Central memory CD8-positive, alpha-beta T cell (primary cell): Measurements from ENCODE around the gene CHCHD4.

ENCODE experiments used
- ATAC-seq: fragments of 150-1000 bp; cut with Tn5 transposase; replicated peaks from 2 replicates; pipeline ENCODE4 v1.10.0; 2022; ENCODE audit warnings: mild to moderate bottlenecking, moderate FRiP score, moderate number of reproducible peaks; ENCODE audit not compliant: poor library complexity, severe bottlenecking; ENCODE audit errors: extremely low read depth
- DNase-seq, 2 donors: peaks; one replicate each; pipeline ENCODE4 v3.0.0; 2021; ENCODE audit warnings: low spot score in 2 of 2
- H3K27ac Mint-ChIP-seq: one replicate; pipeline ENCODE4 v1.8.0; 2022; ENCODE audit warnings: low read depth, mild to moderate bottlenecking, moderate library complexity, mixed read lengths
- H3K27me3 Mint-ChIP-seq: one replicate; pipeline ENCODE4 v1.8.0; 2022; ENCODE audit warnings: mixed read lengths
- H3K36me3 Mint-ChIP-seq: one replicate; pipeline ENCODE4 v1.8.0; 2022; ENCODE audit warnings: mild to moderate bottlenecking, moderate library complexity, mixed read lengths; ENCODE audit not compliant: insufficient read depth
- H3K4me1 Mint-ChIP-seq: one replicate; pipeline ENCODE4 v1.8.0; 2022; ENCODE audit warnings: mixed read lengths
- H3K4me3 Mint-ChIP-seq: one replicate; pipeline ENCODE4 v1.8.0; 2022; ENCODE audit warnings: mild to moderate bottlenecking, moderate library complexity, mixed read lengths
- H3K9me3 Mint-ChIP-seq: one replicate; pipeline ENCODE4 v1.8.0; 2022; ENCODE audit warnings: mixed read lengths

Gene CHCHD4

GRCh38 chr3:14156201-14156600, 31.5 kb upstream of the CHCHD4 start:
- Mint-ChIP-seq H3K27me3 (no peaks in the 10 kb centered on the region), H3K27ac (peak overlapping the region; percentile 23), H3K4me1 (no peaks in the 10 kb centered on the region), H3K9me3 (no peaks in the 10 kb centered on the region), H3K36me3 (peaks cover 62% of the 10 kb centered on the region), H3K4me3 (no peak overlapping the region)
- ATAC-seq, result no peak
- no peak for DNase-seq

DNA sequence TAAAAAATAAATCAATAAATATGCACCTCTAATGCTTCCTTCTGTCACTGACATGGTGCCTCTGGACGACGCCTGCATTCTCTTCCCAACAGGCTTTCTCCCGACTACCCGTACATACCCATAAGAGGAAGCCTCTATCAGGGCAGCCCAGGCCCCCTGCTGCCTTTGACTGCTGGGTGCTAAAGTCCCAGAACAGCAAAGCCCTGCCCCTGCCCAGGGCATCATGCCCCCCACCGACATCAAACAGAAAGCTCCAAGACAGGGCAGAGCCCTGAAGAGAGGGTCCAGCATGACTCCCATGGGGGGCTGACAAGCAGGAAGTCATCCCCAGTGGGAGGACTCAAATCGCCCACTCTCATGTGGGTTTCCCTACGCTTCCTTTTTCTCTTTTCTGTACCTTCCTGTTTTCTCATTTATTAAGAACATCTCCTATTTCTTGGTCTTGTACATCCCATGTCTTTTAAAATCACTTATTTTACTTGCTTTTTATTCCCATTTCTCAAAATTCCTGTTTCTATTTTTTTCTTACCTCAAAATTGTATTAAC, 30.3 kb upstream of the CHCHD4 start:
- DNase-seq, result no peak
- Mint-ChIP-seq H3K4me3 (no peak overlapping the region), H3K27me3 (no peaks in the 10 kb centered on the region), H3K9me3 (no peaks in the 10 kb centered on the region), H3K36me3 (peaks cover 55% of the 10 kb centered on the region), H3K4me1 (peaks cover 5% of the 10 kb centered on the region), H3K27ac (no peak overlapping the region)
- ATAC-seq, result no peak

DNA sequence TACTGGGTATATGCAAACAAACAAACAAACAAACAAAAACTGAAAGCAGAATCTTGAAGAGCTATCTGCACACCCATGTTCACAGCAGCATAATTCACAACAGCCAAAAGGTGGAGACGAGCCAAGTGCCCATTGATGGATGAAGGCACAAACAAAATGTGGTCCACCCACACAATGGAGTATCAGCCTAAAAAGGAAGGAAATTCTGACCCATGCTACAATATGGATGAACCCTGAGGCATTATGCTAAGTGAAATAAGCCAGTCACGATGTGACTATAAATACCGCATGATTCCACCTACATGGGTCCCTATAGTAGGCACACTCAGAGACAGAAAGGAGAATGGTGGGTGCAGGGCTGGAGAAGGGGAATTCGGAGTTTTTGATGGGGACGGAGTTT, 29.6 kb upstream of the CHCHD4 start:
- ATAC-seq (no peak), DNase-seq (no peak)
- Mint-ChIP-seq H3K9me3 (no peaks in the 10 kb centered on the region), H3K4me1 (peaks cover 5% of the 10 kb centered on the region), H3K27me3 (no peaks in the 10 kb centered on the region), H3K36me3 (peaks cover 50% of the 10 kb centered on the region), H3K4me3 (no peak overlapping the region), H3K27ac (no peak overlapping the region)

- H3K4me1 Mint-ChIP-seq, result peaks cover 5% of the 10 kb centered on the region
- DNase-seq (no peak), ATAC-seq (no peak)
- H3K27me3 Mint-ChIP-seq, result no peaks in the 10 kb centered on the region
- peaks cover 46% of the 10 kb centered on the region for H3K36me3 Mint-ChIP-seq
- no peaks in the 10 kb centered on the region for H3K9me3 Mint-ChIP-seq
- no peak overlapping the region for H3K27ac Mint-ChIP-seq
- no peak overlapping the region for H3K4me3 Mint-ChIP-seq
Observed at GRCh38 chr3:14153663-14154062, 29.0 kb upstream of the CHCHD4 start.

DNA sequence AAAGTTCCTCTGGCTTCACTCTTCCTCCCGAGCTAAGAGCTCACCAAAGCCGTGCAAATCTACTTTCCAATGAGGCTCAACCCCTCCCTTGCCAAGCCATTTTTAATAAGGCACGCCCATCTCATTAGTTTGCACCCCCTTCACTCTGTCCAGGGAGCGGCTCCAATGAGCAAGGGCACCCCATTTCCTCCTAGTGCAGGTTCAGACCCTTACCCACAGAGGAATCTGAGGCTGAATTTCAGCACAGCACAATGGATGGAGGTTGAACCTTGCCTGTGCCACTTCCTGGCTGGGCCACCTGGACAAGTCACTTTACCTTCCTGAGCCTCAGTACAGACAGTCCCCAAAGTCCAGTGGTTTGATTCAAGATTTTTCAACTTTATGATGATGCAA, 28.3 kb upstream of the CHCHD4 start:
- Mint-ChIP-seq H3K27me3 (no peaks in the 10 kb centered on the region), H3K36me3 (peaks cover 40% of the 10 kb centered on the region), H3K4me1 (peaks cover 5% of the 10 kb centered on the region), H3K9me3 (no peaks in the 10 kb centered on the region), H3K4me3 (no peak overlapping the region), H3K27ac (peak overlapping the region; percentile 44)
- ATAC-seq (no peak), DNase-seq (no peak)

- DNase-seq, result no peak
- Mint-ChIP-seq H3K27me3 (no peaks in the 10 kb centered on the region), H3K27ac (peak overlapping the region; percentile 44), H3K4me1 (peaks cover 6% of the 10 kb centered on the region), H3K36me3 (peaks cover 40% of the 10 kb centered on the region), H3K4me3 (no peak overlapping the region), H3K9me3 (no peaks in the 10 kb centered on the region)
- ATAC-seq, result no peak
Observed at GRCh38 chr3:14152233-14152962, 27.7 kb upstream of the CHCHD4 start.

DNA sequence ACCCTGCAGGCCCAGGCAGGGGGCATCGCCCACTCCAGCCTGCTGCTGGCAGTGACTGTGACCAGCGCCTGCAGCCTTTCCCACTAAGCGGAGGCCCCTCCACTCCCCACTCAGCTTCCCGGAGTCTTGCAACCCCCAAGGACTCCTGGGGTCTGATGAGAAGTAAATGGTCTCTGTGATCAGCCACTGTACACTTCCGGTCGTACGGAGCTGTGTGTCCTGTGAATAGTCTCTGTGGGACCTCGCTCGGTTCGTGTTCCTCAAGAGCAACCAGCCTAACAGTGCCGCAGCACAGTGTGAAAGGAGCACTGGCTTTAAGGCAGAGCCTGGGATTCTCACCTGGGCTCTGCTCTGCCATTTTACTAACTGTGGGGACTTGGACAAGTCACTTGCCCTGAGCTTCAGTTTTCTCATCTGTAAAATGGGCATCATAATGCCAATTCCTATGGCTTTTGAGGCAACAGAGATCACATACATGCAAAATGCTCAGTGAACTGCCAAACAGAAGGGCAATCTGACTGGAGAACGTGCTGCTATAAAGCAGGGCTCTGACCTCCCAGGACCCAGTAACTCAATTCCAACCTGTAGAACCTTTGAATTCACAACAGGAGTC, 26.9 kb upstream of the CHCHD4 start:
- no peak for DNase-seq
- Mint-ChIP-seq H3K27ac (peak overlapping the region; percentile 44), H3K4me1 (peaks cover 12% of the 10 kb centered on the region), H3K36me3 (peaks cover 42% of the 10 kb centered on the region), H3K27me3 (no peaks in the 10 kb centered on the region), H3K4me3 (no peak overlapping the region), H3K9me3 (no peaks in the 10 kb centered on the region)
- no peak for ATAC-seq

- peaks cover 21% of the 10 kb centered on the region for H3K4me1 Mint-ChIP-seq
- H3K4me3 Mint-ChIP-seq, result peak overlapping the region; percentile 19
- H3K36me3 Mint-ChIP-seq, result peaks cover 38% of the 10 kb centered on the region
- no peak for ATAC-seq
- no peaks in the 10 kb centered on the region for H3K27me3 Mint-ChIP-seq
- peak overlapping the region; percentile 68 for H3K27ac Mint-ChIP-seq
- no peaks in the 10 kb centered on the region for H3K9me3 Mint-ChIP-seq
- DNase-seq, result no peak
Observed at GRCh38 chr3:14150491-14151230, 26.0 kb upstream of the CHCHD4 start.

- Mint-ChIP-seq H3K4me1 (peaks cover 27% of the 10 kb centered on the region), H3K9me3 (no peaks in the 10 kb centered on the region), H3K27ac (peak overlapping the region; percentile 68), H3K36me3 (peaks cover 39% of the 10 kb centered on the region), H3K27me3 (no peaks in the 10 kb centered on the region), H3K4me3 (peak overlapping the region; percentile 19)
- DNase-seq (no peak), ATAC-seq (no peak)
Observed at GRCh38 chr3:14150078-14150477, 25.4 kb upstream of the CHCHD4 start.

DNA sequence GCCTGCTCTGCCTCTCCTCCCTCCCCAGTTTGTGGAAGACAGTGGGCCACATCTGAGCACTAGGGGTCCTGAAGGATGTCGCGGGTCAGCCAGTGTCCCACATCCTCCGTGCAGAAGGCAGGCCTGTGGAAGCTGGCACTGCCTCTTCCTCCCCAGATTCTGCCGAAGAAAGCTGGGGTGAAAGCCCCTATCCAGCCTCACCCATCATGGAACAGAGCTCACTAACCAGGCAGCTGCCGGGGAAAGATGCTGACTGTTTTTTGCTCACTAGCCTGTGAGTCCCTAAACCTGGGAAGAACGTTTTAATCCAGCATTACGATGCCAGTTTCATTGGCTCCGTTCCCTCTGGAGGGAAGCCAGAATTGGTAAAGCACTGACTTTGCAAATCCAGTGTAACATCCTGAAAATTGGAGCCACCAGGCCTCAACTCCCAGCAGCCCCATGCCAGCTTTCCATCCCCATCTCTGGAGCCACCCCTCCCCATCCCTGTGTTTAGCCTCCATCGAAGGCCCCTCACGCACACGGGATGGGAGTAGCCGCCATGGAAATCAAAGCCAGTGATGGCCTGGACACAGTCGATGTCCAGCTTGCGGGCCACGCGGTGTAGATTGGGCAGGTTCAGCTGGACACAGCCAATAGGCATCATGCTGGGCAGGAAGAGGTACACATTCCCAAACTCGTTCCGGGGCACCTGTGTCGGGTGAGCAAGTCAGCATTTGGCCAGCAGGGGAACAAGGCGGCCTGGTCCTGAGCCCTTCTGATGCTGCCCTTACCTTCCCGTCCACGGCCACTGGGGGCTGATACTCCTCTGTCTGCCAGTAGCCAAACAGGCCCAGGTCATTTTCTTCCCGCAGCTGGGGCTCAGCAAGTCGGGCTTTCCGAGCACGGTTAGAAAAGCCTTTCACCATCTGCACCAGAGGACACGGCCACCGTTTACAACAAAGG, 23.6 kb upstream of the CHCHD4 start:
- Mint-ChIP-seq H3K4me1 (peaks cover 40% of the 10 kb centered on the region), H3K36me3 (peaks cover 43% of the 10 kb centered on the region), H3K27me3 (no peaks in the 10 kb centered on the region), H3K4me3 (no peak overlapping the region), H3K9me3 (no peaks in the 10 kb centered on the region), H3K27ac (peak overlapping the region; percentile 99)
- no peak for ATAC-seq
- DNase-seq, result no peak

GRCh38 chr3:14147617-14148016, 22.9 kb upstream of the CHCHD4 start:
- Mint-ChIP-seq H3K36me3 (peaks cover 42% of the 10 kb centered on the region), H3K27ac (peak overlapping the region; percentile 99), H3K4me1 (peaks cover 44% of the 10 kb centered on the region)

DNA sequence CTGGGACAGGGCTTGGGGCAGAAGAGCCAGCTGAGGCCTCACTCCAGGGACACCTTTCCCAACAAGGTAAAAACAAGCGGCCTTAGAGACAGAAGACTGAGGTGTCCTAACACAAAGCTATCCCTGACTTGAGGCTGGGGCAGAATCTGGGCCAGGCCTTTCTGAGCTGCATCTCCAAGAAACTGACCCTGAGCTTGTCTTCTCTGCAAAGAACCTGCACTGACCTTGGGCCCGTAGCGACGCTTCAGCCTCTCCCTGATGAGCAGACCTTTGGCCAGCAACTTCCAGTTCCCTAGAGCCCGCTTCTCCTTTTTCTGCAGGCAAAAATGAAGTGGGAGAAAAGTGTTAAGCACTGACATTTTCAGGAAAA, 22.4 kb upstream of the CHCHD4 start:
- Mint-ChIP-seq H3K27ac (peak overlapping the region; percentile 99), H3K36me3 (peaks cover 48% of the 10 kb centered on the region), H3K4me3 (no peak overlapping the region), H3K4me1 (peaks cover 50% of the 10 kb centered on the region), H3K9me3 (no peaks in the 10 kb centered on the region), H3K27me3 (no peaks in the 10 kb centered on the region)
- no peak for ATAC-seq
- DNase-seq, result no peak

More at GRCh38 chr3:14147617-14148016, 22.9 kb upstream of the CHCHD4 start:
- no peak overlapping the region for H3K4me3 Mint-ChIP-seq
- H3K27me3 Mint-ChIP-seq, result no peaks in the 10 kb centered on the region
- ATAC-seq, result no peak
- no peaks in the 10 kb centered on the region for H3K9me3 Mint-ChIP-seq
- no peak for DNase-seq
